Measurements from ENCODE around the gene IMPDH1.

The IMPDH1 gene

GRCh38 chr7:128409596-128410450 is at the start of gene IMPDH1:
Gene IMPDH1, minus strand, starts transcription at chr7:128409982. Its CDS starts 81 bp downstream, at chr7:128409901.
- no peak for TF ChIP-seq CTCF (IDR thresholded peaks at IDR 0.05)

DNA sequence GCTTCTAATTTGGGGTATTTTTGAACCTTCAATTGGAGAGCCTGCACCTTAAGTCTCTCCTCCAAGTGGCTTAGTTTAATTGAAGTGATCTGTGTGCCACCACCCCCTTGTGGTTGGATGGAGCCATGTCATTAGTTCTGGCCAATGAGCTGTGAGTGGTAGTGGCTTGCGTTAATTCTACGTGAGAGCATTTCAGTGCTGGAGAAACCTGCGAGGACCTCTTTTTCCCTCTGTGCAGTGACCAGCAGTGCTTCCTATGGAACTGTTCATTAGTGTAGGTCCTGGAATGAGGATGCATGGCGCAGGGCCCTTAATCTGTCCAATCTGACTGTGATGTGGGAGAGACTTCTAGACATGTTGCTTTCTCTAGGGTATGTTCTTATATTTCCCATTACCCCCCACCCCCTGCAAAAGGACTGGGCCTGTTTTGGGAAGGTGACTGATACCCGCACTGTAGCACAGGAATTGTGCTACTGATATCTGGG is 49.7 kb upstream of the IMPDH1 start:
- peak; percentile 67 for TF ChIP-seq CTCF (IDR thresholded peaks at IDR 0.05)

GRCh38 chr7:128458956-128459355 is 49.2 kb upstream of the IMPDH1 start:
- no peak for TF ChIP-seq CTCF (IDR thresholded peaks at IDR 0.05)

GRCh38 chr7:128456255-128456725 is 46.5 kb upstream of the IMPDH1 start:
- TF ChIP-seq CTCF (IDR thresholded peaks at IDR 0.05): no peak

- no peak for TF ChIP-seq CTCF (IDR thresholded peaks at IDR 0.05)
Observed at GRCh38 chr7:128455543-128456254, 45.9 kb upstream of the IMPDH1 start, which contains the start of gene HILPDA. Gene HILPDA, plus strand, starts transcription at chr7:128455878. Its CDS starts 1,391 bp downstream, at chr7:128457269.

DNA sequence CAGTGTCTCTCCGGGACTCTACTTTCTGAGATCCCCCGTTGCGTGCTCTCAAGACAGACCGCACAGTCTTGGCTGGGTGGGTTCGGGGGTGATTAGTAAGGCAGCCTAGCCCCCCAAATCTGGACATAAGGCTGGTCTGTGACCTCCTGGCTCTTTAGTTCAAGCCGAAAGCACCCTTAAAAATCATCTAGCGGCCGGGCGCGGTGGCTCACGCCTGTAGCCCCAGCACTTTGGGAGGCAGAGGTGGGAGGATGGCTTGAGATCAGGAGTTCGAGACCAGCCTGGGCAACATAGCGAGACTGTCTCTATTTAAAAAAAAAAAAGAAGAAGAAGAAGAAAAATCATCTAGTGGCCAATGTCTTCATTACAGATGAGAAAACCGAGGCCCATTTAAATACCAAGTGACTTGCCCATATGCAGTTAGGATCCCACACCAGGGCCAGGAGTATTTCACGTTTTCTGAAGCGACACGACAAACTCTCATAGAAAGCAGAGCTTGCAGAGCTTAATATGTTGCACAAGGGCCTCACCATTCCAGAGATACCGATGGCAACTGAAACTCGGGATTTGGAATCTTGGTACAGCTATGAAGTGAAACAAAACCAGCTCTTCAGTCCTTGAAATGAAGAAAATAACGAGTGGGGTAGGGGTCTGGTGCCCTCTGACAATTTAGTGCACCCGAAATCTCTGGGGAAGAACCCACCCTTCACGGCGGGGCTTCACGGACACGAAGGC is 45.2 kb upstream of the IMPDH1 start:
- no peak for TF ChIP-seq CTCF (IDR thresholded peaks at IDR 0.05)

Measured in LNCAP (cell line).